Measurements from ENCODE around the gene E2F2. TPM values are rescaled to one million over a fixed set of nuclear protein-coding genes. Genes with fewer than 3 reads are reported as not detected.

E2F2 gene
- total and polyA plus RNA-seq, 2 of the 4 experiments (the other 2 are of a cell fraction) = 0.36 to 0.51 TPM

DNA sequence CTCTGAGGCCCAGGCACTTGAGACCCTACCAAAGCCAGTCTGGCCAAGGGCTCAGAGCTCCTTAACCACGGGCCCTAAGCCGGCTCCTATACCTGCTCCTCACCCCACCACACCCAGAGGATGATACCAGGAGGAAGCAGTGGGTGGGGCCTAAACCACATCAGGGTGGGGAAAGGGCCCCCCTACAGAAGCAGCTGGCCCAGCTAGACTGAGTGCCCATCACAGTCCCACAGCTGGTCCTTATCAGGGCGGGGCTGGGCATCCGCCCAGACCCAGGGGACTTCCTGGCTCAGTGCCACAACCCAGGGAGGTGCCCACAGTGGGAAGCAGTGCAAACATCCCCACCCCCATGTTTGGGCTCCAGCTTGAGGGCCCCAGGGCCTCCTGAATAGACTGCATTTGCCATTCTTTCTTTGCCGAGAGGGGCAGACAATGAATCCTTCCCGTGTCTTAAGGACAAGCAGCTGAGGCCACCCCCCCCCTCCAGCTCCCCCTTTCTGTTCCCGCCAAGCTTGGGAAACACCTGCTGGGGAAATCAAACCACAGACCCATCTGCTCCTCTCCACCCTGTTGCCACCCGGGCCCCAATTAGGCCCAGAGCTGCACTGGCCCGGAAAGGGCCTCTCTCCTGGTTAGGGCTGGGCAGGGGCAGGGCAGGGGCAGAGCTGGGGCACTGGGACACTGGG lies 6.2 kb downstream of the E2F2 start:
- no peak overlapping the region for H3K56ac ChIP-seq (ENCODE audit: extremely low read depth, insufficient read depth, low read length)
- H3K4ac ChIP-seq (ENCODE audit: low read depth, low read length) = no peak overlapping the region
- H3K4me2 ChIP-seq (ENCODE audit: low read depth, low read length) = no peak overlapping the region
- no peak overlapping the region for H3K18ac ChIP-seq (ENCODE audit: low read depth, low read length)
- DNase-seq = no peak
- H4K20me1 ChIP-seq (ENCODE audit: insufficient read depth, low read length) = no peaks in the 10 kb centered on the region
- POLR2A ChIA-PET (ENCODE audit: unreplicated experiment) = no interaction called here
- H2AFZ ChIP-seq (replicated peaks; ENCODE audit: low read length, poor library complexity) = no peak overlapping the region
- H3K79me1 ChIP-seq (ENCODE audit: low read depth in 1 of 2, low read length in 2 of 2) = no peaks in the 10 kb centered on the region; a peak in 1 of 4 replicates
- 44% methylated on average over 3 of the region's 9 CpGs; no CpG with 5 or more reads in 1 of the 2 experiments for WGBS, 2 experiments (ENCODE audit: extremely low coverage in 2 of 2, insufficient read length in 1 of 2)
- H4K8ac ChIP-seq (ENCODE audit: low read depth in 2 of 2, low read length in 2 of 2) = no peak overlapping the region
- no peak overlapping the region for H4K5ac ChIP-seq (ENCODE audit: low read depth, low read length)
- ATAC-seq (ENCODE audit: low read depth) = no peak
- no peak overlapping the region for H4K91ac ChIP-seq (ENCODE audit: insufficient read depth, low read depth, low read length)
- H3K36me3 ChIP-seq (ENCODE audit: control insufficient read depth, insufficient read depth, low read length) = no peaks in the 10 kb centered on the region
- no peak overlapping the region for H2BK120ac ChIP-seq (ENCODE audit: low read depth, low read length)
- H3K14ac ChIP-seq (replicated peaks; ENCODE audit: low read depth, low read length) = no peak overlapping the region
- no peak overlapping the region for H2BK5ac ChIP-seq (ENCODE audit: low read depth, low read length, poor library complexity, severe bottlenecking)
- H3K9me3 ChIP-seq (ENCODE audit: control insufficient read depth, insufficient read depth, low read length) = no peaks in the 10 kb centered on the region
- no peak overlapping the region for H3K23ac ChIP-seq (ENCODE audit: low read depth, low read length)
- dilution Hi-C loops (cut with HindIII; ENCODE audit: low sequenced_read_pairs, unreplicated experiment) (no loop called here), intact Hi-C loops (cut with micrococcal nuclease) (no loop called here), in situ Hi-C loops (cut with MboI; ENCODE audit: low sequenced_read_pairs) (no loop called here)
- no peak overlapping the region for H2BK15ac ChIP-seq (ENCODE audit: low read depth, low read length)
- no peak overlapping the region for H3K9ac ChIP-seq (ENCODE audit: low read depth, low read length)
- no peak overlapping the region for H2AK9ac ChIP-seq (replicated peaks; ENCODE audit: low read depth, low read length, poor library complexity)
- H2BK20ac ChIP-seq (ENCODE audit: low read depth, low read length) = no peak overlapping the region
- no peaks in the 10 kb centered on the region for H3K27me3 ChIP-seq (ENCODE audit: control insufficient read depth, insufficient read depth, low read length)
- no peak overlapping the region for H3K4me3 ChIP-seq (ENCODE audit: insufficient read depth, low read depth, low read length)
- peaks cover 4% of the 10 kb centered on the region; the same call in 1 of the 2 replicates for H3K4me1 ChIP-seq (ENCODE audit: control insufficient read depth, insufficient read depth, low read length)
- CTCF ChIA-PET = interaction anchor here (0.7 kb wide), 1 partner anchor 15 kb away, joined by 3 read pairs; no protein-coding TSS in a partner anchor
- H3K27ac ChIP-seq (ENCODE audit: insufficient read depth, low read length) = no peak overlapping the region
- TF ChIP-seq FOS (IDR thresholded peaks at IDR 0.05; ENCODE audit: low read depth, low read length) (no peak), RCOR1 (IDR thresholded peaks at IDR 0.05; ENCODE audit: insufficient replicate concordance, low read length) (no peak), BHLHE40 (IDR thresholded peaks at IDR 0.05; ENCODE audit: low read depth, low read length) (no peak), SMC3 (IDR thresholded peaks at IDR 0.05; ENCODE audit: low read depth, low read length) (no peak), CHD1 (IDR thresholded peaks at IDR 0.05; ENCODE audit: low read depth, low read length) (no peak), MAZ (IDR thresholded peaks at IDR 0.05; ENCODE audit: borderline replicate concordance, low read depth, low read length) (no peak), MXI1 (IDR thresholded peaks at IDR 0.05; ENCODE audit: borderline replicate concordance, low read depth, low read length) (no peak), RAD21 (IDR thresholded peaks at IDR 0.05; ENCODE audit: low read length) (no peak), MAFK (IDR thresholded peaks at IDR 0.05; ENCODE audit: low read depth, low read length) (no peak), NFE2L2 (IDR thresholded peaks at IDR 0.05; ENCODE audit: low read depth, low read length) (no peak), USF2 (IDR thresholded peaks at IDR 0.05; ENCODE audit: low read depth, low read length) (no peak), RFX5 (IDR thresholded peaks at IDR 0.05; ENCODE audit: low read depth, low read length) (no peak), CEBPB (IDR thresholded peaks at IDR 0.05; ENCODE audit: low read depth, low read length) (no peak), POLR2A (IDR thresholded peaks at IDR 0.05; ENCODE audit: low read depth, low read length) (no peak)
- TF ChIP-seq, protein P1, sequence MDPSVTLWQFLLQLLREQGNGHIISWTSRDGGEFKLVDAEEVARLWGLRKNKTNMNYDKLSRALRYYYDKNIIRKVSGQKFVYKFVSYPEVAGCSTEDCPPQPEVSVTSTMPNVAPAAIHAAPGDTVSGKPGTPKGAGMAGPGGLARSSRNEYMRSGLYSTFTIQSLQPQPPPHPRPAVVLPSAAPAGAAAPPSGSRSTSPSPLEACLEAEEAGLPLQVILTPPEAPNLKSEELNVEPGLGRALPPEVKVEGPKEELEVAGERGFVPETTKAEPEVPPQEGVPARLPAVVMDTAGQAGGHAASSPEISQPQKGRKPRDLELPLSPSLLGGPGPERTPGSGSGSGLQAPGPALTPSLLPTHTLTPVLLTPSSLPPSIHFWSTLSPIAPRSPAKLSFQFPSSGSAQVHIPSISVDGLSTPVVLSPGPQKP (IDR thresholded peaks at IDR 0.05; ENCODE audit: borderline replicate concordance, low read depth, low read length) = no peak
- TF ChIP-seq, protein P2, sequence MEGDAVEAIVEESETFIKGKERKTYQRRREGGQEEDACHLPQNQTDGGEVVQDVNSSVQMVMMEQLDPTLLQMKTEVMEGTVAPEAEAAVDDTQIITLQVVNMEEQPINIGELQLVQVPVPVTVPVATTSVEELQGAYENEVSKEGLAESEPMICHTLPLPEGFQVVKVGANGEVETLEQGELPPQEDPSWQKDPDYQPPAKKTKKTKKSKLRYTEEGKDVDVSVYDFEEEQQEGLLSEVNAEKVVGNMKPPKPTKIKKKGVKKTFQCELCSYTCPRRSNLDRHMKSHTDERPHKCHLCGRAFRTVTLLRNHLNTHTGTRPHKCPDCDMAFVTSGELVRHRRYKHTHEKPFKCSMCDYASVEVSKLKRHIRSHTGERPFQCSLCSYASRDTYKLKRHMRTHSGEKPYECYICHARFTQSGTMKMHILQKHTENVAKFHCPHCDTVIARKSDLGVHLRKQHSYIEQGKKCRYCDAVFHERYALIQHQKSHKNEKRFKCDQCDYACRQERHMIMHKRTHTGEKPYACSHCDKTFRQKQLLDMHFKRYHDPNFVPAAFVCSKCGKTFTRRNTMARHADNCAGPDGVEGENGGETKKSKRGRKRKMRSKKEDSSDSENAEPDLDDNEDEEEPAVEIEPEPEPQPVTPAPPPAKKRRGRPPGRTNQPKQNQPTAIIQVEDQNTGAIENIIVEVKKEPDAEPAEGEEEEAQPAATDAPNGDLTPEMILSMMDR (conservative IDR thresholded peaks at IDR 0.05; ENCODE audit: low read depth, low read length) = no peak
- H2AK5ac ChIP-seq (ENCODE audit: low read depth, low read length) = no peak overlapping the region
- H3K9me1 ChIP-seq (ENCODE audit: insufficient read depth, low read length) = peaks cover 2% of the 10 kb centered on the region; the same call in 1 of the 2 replicates
- BruUV-seq (replicated peaks) = no TSS peak

Measured in IMR-90 (cell line).